ENCODE data around the gene SEC16A. TPM values are rescaled to one million over a fixed set of nuclear protein-coding genes. Genes with fewer than 3 reads are reported as not detected.

The SEC16A gene
- total and polyA plus RNA-seq, 2 experiments from 2014 or later: 42.0 to 42.7 TPM

DNA sequence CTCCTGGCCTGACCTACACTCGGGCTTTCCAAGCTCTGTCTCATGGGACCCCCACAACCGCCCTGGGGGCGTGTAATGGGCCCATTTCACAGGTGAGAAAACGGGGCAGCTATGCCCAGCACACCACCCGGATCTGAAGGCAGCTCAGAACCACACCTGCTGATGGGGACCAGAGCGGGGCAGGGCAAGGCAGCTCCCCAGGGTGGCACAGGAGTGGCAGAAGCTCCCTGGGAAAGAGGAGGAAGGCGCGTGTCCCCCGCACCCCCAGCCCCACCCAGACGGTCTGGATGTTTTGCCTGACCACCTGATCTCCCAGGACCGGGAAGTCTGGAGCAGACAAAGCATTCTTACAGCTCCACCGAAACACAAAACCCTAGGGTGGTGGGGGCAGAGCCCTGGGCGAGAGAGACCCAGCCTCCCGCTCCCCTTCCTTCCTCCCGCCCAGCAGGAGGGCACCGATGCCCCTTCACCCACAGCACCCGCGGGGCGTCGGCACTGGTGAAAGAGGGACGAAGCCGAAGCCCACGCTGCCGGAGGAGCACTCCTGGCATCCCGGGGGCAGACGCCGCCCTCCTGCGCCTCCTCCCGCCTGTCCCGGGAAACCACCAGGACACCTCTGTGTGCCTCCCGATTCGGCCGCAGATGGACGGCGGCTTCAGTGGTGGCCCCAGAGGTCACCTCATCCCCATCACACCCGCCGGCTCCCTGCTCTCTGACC lies 48.5 kb upstream of the SEC16A start:
- no peak overlapping the region for H3K4me2 ChIP-seq
- no peak for DNase-seq (ENCODE audit: low spot score)
- no peaks in the 10 kb centered on the region for H3K27me3 ChIP-seq
- peaks cover 8% of the 10 kb centered on the region for H3K4me1 ChIP-seq (ENCODE audit: insufficient read depth)
- H3K9me3 ChIP-seq (ENCODE audit: low read depth): no peaks in the 10 kb centered on the region
- H3K4me3 ChIP-seq: no peak overlapping the region
- no peak overlapping the region for H2AFZ ChIP-seq
- H3K9me2 ChIP-seq (replicated peaks; ENCODE audit: insufficient read depth): no peaks in the 10 kb centered on the region
- peaks cover 15% of the 10 kb centered on the region for H3K79me2 ChIP-seq
- no peak overlapping the region for H3K27ac ChIP-seq
- no peaks in the 10 kb centered on the region for H3K36me3 ChIP-seq (replicated peaks; ENCODE audit: insufficient read depth, low read depth)
- H4K20me1 ChIP-seq (ENCODE audit: insufficient read depth, poor library complexity, severe bottlenecking): peaks cover 18% of the 10 kb centered on the region
- WGBS (ENCODE audit: low lambda C conversion rate, missing lambda C conversion rate): 92% methylated on average over 36 of the region's 37 CpGs
- TF ChIP-seq, protein P1, sequence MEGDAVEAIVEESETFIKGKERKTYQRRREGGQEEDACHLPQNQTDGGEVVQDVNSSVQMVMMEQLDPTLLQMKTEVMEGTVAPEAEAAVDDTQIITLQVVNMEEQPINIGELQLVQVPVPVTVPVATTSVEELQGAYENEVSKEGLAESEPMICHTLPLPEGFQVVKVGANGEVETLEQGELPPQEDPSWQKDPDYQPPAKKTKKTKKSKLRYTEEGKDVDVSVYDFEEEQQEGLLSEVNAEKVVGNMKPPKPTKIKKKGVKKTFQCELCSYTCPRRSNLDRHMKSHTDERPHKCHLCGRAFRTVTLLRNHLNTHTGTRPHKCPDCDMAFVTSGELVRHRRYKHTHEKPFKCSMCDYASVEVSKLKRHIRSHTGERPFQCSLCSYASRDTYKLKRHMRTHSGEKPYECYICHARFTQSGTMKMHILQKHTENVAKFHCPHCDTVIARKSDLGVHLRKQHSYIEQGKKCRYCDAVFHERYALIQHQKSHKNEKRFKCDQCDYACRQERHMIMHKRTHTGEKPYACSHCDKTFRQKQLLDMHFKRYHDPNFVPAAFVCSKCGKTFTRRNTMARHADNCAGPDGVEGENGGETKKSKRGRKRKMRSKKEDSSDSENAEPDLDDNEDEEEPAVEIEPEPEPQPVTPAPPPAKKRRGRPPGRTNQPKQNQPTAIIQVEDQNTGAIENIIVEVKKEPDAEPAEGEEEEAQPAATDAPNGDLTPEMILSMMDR (IDR thresholded peaks at IDR 0.05; ENCODE audit: poor library complexity): no peak
- TF ChIP-seq EZH2phosphoT487 (IDR thresholded peaks at IDR 0.05; ENCODE audit: low read depth, severe bottlenecking, unreplicated experiment) (no peak), EZH2 (IDR thresholded peaks at IDR 0.05; ENCODE audit: borderline replicate concordance) (no peak)

DNA sequence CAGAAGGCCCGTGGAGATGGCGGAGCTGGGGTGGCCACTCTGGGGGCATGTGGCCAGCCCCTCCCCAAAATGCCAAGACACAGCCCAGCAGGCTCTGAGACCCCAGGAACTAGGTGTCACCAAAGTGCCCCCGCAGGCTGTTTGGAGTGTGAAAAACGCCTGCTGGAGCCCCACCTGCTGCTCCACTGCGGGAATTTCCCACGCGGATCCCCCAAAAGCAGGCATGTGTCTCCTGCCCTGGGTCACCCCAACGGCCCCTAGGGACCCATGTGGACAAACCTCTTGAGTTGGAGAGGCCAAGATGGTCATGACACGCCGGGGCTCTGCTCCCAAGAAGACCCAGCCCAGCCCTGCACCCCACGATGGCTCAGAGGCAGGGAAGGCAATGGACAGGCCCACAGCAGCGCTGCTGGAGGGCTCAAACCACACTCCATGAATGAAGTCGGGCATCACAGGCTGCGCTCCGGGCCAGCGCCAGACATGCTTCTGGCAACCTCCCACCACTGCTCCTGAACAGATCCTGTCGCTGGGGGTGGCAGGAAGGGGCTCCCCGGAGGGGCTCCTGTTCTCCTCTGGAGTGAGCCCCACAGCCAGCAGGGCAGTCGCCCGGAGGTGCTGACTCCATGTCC lies 47.7 kb upstream of the SEC16A start:
- Histone ChIP-seq H3K27ac (no peak overlapping the region), H3K9me3 (ENCODE audit: low read depth) (no peaks in the 10 kb centered on the region), H3K9me2 (replicated peaks; ENCODE audit: insufficient read depth) (no peaks in the 10 kb centered on the region), H4K20me1 (ENCODE audit: insufficient read depth, poor library complexity, severe bottlenecking) (peaks cover 22% of the 10 kb centered on the region), H3K36me3 (replicated peaks; ENCODE audit: insufficient read depth, low read depth) (no peaks in the 10 kb centered on the region), H3K27me3 (no peaks in the 10 kb centered on the region), H3K4me1 (ENCODE audit: insufficient read depth) (peaks cover 14% of the 10 kb centered on the region), H3K79me2 (peaks cover 12% of the 10 kb centered on the region), H2AFZ (no peak overlapping the region), H3K4me3 (no peak overlapping the region), H3K4me2 (no peak overlapping the region)
- TF ChIP-seq, protein P1 (IDR thresholded peaks at IDR 0.05; ENCODE audit: poor library complexity): no peak
- no peak for TF ChIP-seq EZH2 (IDR thresholded peaks at IDR 0.05; ENCODE audit: borderline replicate concordance)
- no peak for TF ChIP-seq EZH2phosphoT487 (IDR thresholded peaks at IDR 0.05; ENCODE audit: low read depth, severe bottlenecking, unreplicated experiment)
- no peak for DNase-seq (ENCODE audit: low spot score)
- 83% methylated on average over 18 of the region's 20 CpGs for WGBS (ENCODE audit: low lambda C conversion rate, missing lambda C conversion rate)

DNA sequence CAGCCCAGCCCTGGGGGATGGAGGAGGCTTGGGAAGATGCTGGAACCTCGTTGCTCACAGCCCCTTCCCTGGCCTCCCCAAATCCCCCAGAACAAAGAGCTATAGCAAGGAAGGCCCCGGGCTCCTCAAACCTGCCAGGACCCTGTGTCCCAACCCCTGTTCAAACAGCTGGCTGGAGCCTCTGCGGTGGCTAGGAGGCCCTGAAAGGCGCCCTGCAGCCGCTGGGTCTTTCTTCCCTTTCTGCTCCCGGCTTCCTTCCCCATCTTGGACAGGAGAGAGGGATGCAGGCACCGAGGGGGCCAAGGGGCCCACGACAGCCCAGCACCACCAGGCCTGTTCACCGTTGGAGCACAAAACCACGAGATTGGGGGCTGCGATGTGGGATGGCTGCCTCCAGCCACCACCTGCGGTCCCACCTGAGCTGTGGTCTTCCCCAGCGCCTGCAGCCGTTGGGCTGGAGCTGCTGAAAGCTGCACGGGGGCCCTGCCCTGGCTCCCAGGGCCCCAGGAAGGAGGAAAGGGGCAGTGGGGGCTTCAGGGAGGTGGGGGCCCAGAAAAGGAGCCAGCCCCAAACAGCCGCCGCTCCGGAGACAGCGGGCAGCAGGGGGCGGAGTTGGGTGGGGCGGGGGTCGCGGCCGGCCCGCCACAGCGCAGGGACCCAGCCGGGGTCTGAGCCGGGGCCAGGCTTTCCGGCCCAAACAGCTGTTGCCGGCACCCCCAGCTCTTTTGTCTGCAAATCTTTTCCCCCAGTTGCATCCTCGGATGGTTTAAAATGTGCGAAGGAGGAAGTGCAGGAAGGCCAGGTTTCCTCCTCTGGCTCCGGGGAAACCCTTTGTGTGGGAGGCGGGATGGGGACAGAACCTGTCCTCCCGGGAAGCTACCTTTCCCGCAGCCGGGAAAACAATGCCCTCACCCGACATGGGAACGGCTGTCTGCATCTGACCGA lies 46.9 kb upstream of the SEC16A start:
- H4K20me1 ChIP-seq (ENCODE audit: insufficient read depth, poor library complexity, severe bottlenecking): peaks cover 18% of the 10 kb centered on the region

More for the DNA sequence above, 46.9 kb upstream of the SEC16A start:
- Histone ChIP-seq H3K9me3 (ENCODE audit: low read depth) (no peaks in the 10 kb centered on the region), H2AFZ (no peak overlapping the region), H3K27ac (no peak overlapping the region), H3K27me3 (no peaks in the 10 kb centered on the region), H3K4me3 (no peak overlapping the region), H3K9me2 (replicated peaks; ENCODE audit: insufficient read depth) (no peaks in the 10 kb centered on the region), H3K4me2 (no peak overlapping the region), H3K79me2 (peaks cover 9% of the 10 kb centered on the region), H3K36me3 (replicated peaks; ENCODE audit: insufficient read depth, low read depth) (no peaks in the 10 kb centered on the region), H3K4me1 (ENCODE audit: insufficient read depth) (peaks cover 14% of the 10 kb centered on the region)
- DNase-seq (ENCODE audit: low spot score): no peak
- TF ChIP-seq EZH2phosphoT487 (IDR thresholded peaks at IDR 0.05; ENCODE audit: low read depth, severe bottlenecking, unreplicated experiment) (no peak), EZH2 (IDR thresholded peaks at IDR 0.05; ENCODE audit: borderline replicate concordance) (no peak)
- TF ChIP-seq, protein P1 (IDR thresholded peaks at IDR 0.05; ENCODE audit: poor library complexity): no peak
- WGBS (ENCODE audit: low lambda C conversion rate, missing lambda C conversion rate): 68% methylated on average over 37 of the region's 40 CpGs
